ENCODE results near the gene IQCF2. TPM values are rescaled to one million over a fixed set of nuclear protein-coding genes. Genes with fewer than 3 reads are reported as not detected.

The IQCF2 gene
- total RNA-seq, 1 donor from 2014 or later: not detected

DNA sequence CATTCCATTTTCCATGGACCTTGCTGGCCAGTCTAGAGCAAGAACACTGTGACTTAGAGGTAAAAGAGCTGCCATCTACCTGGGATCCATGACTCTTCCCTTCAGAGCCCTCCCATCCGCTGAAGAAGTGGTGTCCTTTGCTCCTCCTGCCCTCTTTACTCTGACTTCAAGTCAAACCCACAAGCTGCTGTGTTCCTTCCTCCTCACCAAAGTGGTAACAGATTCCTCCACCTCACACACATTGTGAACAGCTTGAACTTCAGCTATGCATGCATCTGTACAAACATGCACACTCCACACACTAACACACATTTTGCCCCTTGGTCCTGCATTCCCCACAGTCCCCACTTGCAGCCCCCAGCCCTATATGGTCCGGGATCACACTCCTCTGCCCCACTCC, 13.0 kb downstream of the IQCF2 start:
- Mint-ChIP-seq H3K4me1 (ENCODE audit: low read depth, unreplicated experiment) (peaks cover 16% of the 10 kb centered on the region), H3K4me3 (ENCODE audit: unreplicated experiment) (no peak overlapping the region), H3K9me3 (ENCODE audit: unreplicated experiment) (peaks cover 5% of the 10 kb centered on the region), H3K27ac (ENCODE audit: unreplicated experiment) (no peak overlapping the region), H3K27me3 (ENCODE audit: low read depth, unreplicated experiment) (peaks cover 31% of the 10 kb centered on the region), H3K36me3 (ENCODE audit: low read depth, unreplicated experiment) (no peaks in the 10 kb centered on the region)
- no peaks in the 10 kb centered on the region for H3K9me3 ChIP-seq (ENCODE audit: insufficient read depth, low read depth, low read length)
- H3K79me2 ChIP-seq (ENCODE audit: insufficient read depth, low read length): no peaks in the 10 kb centered on the region
- H2AFZ ChIP-seq (ENCODE audit: low read depth, low read length): no peak overlapping the region
- H3K4me2 ChIP-seq (ENCODE audit: low read length): no peak overlapping the region
- H3K4me3 ChIP-seq (ENCODE audit: insufficient read depth, low read depth, low read length): no peak overlapping the region
- no peaks in the 10 kb centered on the region for H4K20me1 ChIP-seq (ENCODE audit: insufficient read depth, low read length)
- no peak overlapping the region for H3K9ac ChIP-seq (ENCODE audit: low read length)
- no peaks in the 10 kb centered on the region for H3K36me3 ChIP-seq (ENCODE audit: insufficient read depth, low read length)
- H3K4me1 ChIP-seq (ENCODE audit: insufficient read depth, low read length): no peaks in the 10 kb centered on the region
- no peaks in the 10 kb centered on the region for H3K27me3 ChIP-seq (ENCODE audit: insufficient read depth, low read length)
- DNase-seq (ENCODE audit: low read depth) (no peak), FAIRE-seq (no peak)
- TF ChIP-seq EZH2 (IDR thresholded peaks at IDR 0.05; ENCODE audit: insufficient read depth, low read length): no peak
- TF ChIP-seq, protein P1, sequence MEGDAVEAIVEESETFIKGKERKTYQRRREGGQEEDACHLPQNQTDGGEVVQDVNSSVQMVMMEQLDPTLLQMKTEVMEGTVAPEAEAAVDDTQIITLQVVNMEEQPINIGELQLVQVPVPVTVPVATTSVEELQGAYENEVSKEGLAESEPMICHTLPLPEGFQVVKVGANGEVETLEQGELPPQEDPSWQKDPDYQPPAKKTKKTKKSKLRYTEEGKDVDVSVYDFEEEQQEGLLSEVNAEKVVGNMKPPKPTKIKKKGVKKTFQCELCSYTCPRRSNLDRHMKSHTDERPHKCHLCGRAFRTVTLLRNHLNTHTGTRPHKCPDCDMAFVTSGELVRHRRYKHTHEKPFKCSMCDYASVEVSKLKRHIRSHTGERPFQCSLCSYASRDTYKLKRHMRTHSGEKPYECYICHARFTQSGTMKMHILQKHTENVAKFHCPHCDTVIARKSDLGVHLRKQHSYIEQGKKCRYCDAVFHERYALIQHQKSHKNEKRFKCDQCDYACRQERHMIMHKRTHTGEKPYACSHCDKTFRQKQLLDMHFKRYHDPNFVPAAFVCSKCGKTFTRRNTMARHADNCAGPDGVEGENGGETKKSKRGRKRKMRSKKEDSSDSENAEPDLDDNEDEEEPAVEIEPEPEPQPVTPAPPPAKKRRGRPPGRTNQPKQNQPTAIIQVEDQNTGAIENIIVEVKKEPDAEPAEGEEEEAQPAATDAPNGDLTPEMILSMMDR (IDR thresholded peaks at IDR 0.05; ENCODE audit: insufficient read depth, low read depth, low read length): no peak
- no peak overlapping the region for H3K27ac ChIP-seq (ENCODE audit: low read depth, low read length)

DNA sequence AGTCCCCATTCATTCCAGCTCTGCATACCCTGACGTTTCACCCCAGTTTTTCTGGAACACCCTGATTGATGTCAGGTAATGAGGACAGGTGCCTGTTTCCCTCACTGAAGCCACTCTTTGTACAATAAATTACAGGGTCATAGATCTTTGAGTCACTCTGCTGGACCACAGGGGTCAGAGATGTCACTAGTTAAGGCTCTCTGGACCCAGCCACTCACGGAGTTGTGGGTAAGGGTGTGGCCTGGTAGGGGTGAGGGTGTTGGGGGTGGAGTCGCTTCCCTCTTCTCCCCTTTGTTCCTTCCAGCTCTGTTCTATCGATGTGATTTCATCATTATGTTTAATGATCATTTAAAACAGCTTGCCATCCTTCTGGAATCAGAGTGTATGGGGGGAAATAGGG, 13.5 kb downstream of the IQCF2 start:
- H3K27me3 Mint-ChIP-seq (ENCODE audit: low read depth, unreplicated experiment): peaks cover 31% of the 10 kb centered on the region
- no peaks in the 10 kb centered on the region for H3K4me1 ChIP-seq (ENCODE audit: insufficient read depth, low read length)
- TF ChIP-seq, protein P1 (IDR thresholded peaks at IDR 0.05; ENCODE audit: insufficient read depth, low read depth, low read length): no peak
- no peaks in the 10 kb centered on the region for H3K9me3 ChIP-seq (ENCODE audit: insufficient read depth, low read depth, low read length)
- no peaks in the 10 kb centered on the region for H4K20me1 ChIP-seq (ENCODE audit: insufficient read depth, low read length)
- H2AFZ ChIP-seq (ENCODE audit: low read depth, low read length): no peak overlapping the region
- FAIRE-seq (no peak), DNase-seq (ENCODE audit: low read depth) (no peak)
- no peak overlapping the region for H3K4me3 Mint-ChIP-seq (ENCODE audit: unreplicated experiment)
- peaks cover 16% of the 10 kb centered on the region for H3K4me1 Mint-ChIP-seq (ENCODE audit: low read depth, unreplicated experiment)
- H3K36me3 ChIP-seq (ENCODE audit: insufficient read depth, low read length): no peaks in the 10 kb centered on the region
- H3K9me3 Mint-ChIP-seq (ENCODE audit: unreplicated experiment): peaks cover 5% of the 10 kb centered on the region
- no peaks in the 10 kb centered on the region for H3K27me3 ChIP-seq (ENCODE audit: insufficient read depth, low read length)
- no peak overlapping the region for H3K4me3 ChIP-seq (ENCODE audit: insufficient read depth, low read depth, low read length)
- H3K79me2 ChIP-seq (ENCODE audit: insufficient read depth, low read length): no peaks in the 10 kb centered on the region
- no peaks in the 10 kb centered on the region for H3K36me3 Mint-ChIP-seq (ENCODE audit: low read depth, unreplicated experiment)
- no peak overlapping the region for H3K27ac Mint-ChIP-seq (ENCODE audit: unreplicated experiment)
- H3K9ac ChIP-seq (ENCODE audit: low read length): no peak overlapping the region
- no peak overlapping the region for H3K4me2 ChIP-seq (ENCODE audit: low read length)
- no peak overlapping the region for H3K27ac ChIP-seq (ENCODE audit: low read depth, low read length)

DNA sequence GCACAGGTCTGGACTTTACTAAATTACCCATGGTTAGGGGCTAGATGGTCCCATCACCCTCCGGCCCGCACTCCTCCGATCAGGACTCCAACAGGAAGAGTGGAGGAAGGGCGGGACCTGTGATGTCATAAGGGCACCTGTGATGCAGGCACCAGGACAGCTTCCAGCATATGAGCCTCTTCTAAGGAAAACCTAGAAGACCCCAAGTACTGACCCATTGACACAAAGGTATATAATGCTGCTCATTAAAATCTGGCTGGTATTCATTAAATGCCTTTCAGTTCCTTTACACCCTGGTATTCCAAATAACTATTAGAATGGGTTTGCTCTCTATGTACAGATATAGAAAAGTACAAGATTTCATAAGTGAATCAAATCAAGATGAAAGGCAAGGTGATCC, 14.1 kb downstream of the IQCF2 start, which contains the start of gene IQCF5:
IQCF5 (minus strand) TSS at position 101 of the 400 bp plus-strand sequence; CDS start at position 31, 70 bp downstream.
- H3K4me1 Mint-ChIP-seq (ENCODE audit: low read depth, unreplicated experiment): peaks cover 16% of the 10 kb centered on the region
- Histone ChIP-seq H3K36me3 (ENCODE audit: insufficient read depth, low read length) (no peaks in the 10 kb centered on the region), H3K4me2 (ENCODE audit: low read length) (no peak within 1 kb of the TSS), H3K4me3 (ENCODE audit: insufficient read depth, low read depth, low read length) (no peak within 1 kb of the TSS), H3K9me3 (ENCODE audit: insufficient read depth, low read depth, low read length) (no peaks in the 10 kb centered on the region), H3K79me2 (ENCODE audit: insufficient read depth, low read length) (no peaks in the 10 kb centered on the region), H2AFZ (ENCODE audit: low read depth, low read length) (no peak within 1 kb of the TSS), H3K4me1 (ENCODE audit: insufficient read depth, low read length) (no peaks in the 10 kb centered on the region), H4K20me1 (ENCODE audit: insufficient read depth, low read length) (no peaks in the 10 kb centered on the region), H3K27ac (ENCODE audit: low read depth, low read length) (no peak within 1 kb of the TSS), H3K27me3 (ENCODE audit: insufficient read depth, low read length) (no peaks in the 10 kb centered on the region), H3K9ac (ENCODE audit: low read length) (no peak within 1 kb of the TSS)
- TF ChIP-seq EZH2 (IDR thresholded peaks at IDR 0.05; ENCODE audit: insufficient read depth, low read length): no peak
- TF ChIP-seq, protein P1 (IDR thresholded peaks at IDR 0.05; ENCODE audit: insufficient read depth, low read depth, low read length): no peak
- H3K27ac Mint-ChIP-seq (ENCODE audit: unreplicated experiment): no peak within 1 kb of the TSS
- no peak within 1 kb of the TSS for H3K4me3 Mint-ChIP-seq (ENCODE audit: unreplicated experiment)
- no peaks in the 10 kb centered on the region for H3K36me3 Mint-ChIP-seq (ENCODE audit: low read depth, unreplicated experiment)
- DNase-seq (ENCODE audit: low read depth): no peak
- H3K27me3 Mint-ChIP-seq (ENCODE audit: low read depth, unreplicated experiment): peaks cover 31% of the 10 kb centered on the region
- peaks cover 5% of the 10 kb centered on the region for H3K9me3 Mint-ChIP-seq (ENCODE audit: unreplicated experiment)
- no peak for FAIRE-seq

Data from astrocyte (in vitro differentiated cells and primary cell).